IPS DF 6.9 (cell line): ENCODE data around the gene UTP11.

Experiments used
- DNase-seq: peaks from one replicate; pipeline ENCODE4 v3.0.0-alpha.2; 2013; ENCODE audit warnings: low read depth, low spot score
- H3K27ac ChIP-seq: one replicate; pipeline ENCODE4 v1.5.1; 2013; ENCODE audit warnings: low read length, control low read depth
- H3K27me3 ChIP-seq: 2 replicates; pipeline ENCODE4 v1.6.1; 2013; ENCODE audit warnings: mild to moderate bottlenecking, low read length; ENCODE audit not compliant: control insufficient read depth, insufficient read depth
- H3K36me3 ChIP-seq: 2 replicates; pipeline ENCODE4 v1.6.1; 2013; ENCODE audit warnings: low read length; ENCODE audit not compliant: control insufficient read depth, insufficient read depth
- H3K4me1 ChIP-seq: 2 replicates; pipeline ENCODE4 v1.6.1; 2013; ENCODE audit warnings: low read length; ENCODE audit not compliant: control insufficient read depth, insufficient read depth
- H3K4me3 ChIP-seq: 2 replicates; pipeline ENCODE4 v1.5.1; 2013; ENCODE audit warnings: mild to moderate bottlenecking, low read length
- H3K9me3 ChIP-seq: 2 replicates; pipeline ENCODE4 v1.6.1; 2013; ENCODE audit warnings: low read length, inconsistent platforms; ENCODE audit not compliant: control insufficient read depth, insufficient read depth
- WGBS: extraction: QIAGEN DNeasy Blood & Tissue Kit; methylation state at CpG from one replicate; pipeline ENCODE4 v1.1.7; 2013; ENCODE audit warnings: mixed read lengths, missing lambda C conversion rate; ENCODE audit not compliant: insufficient read length, insufficient coverage; 5-methylcytosine and 5-hydroxymethylcytosine counted together

UTP11 gene

DNA sequence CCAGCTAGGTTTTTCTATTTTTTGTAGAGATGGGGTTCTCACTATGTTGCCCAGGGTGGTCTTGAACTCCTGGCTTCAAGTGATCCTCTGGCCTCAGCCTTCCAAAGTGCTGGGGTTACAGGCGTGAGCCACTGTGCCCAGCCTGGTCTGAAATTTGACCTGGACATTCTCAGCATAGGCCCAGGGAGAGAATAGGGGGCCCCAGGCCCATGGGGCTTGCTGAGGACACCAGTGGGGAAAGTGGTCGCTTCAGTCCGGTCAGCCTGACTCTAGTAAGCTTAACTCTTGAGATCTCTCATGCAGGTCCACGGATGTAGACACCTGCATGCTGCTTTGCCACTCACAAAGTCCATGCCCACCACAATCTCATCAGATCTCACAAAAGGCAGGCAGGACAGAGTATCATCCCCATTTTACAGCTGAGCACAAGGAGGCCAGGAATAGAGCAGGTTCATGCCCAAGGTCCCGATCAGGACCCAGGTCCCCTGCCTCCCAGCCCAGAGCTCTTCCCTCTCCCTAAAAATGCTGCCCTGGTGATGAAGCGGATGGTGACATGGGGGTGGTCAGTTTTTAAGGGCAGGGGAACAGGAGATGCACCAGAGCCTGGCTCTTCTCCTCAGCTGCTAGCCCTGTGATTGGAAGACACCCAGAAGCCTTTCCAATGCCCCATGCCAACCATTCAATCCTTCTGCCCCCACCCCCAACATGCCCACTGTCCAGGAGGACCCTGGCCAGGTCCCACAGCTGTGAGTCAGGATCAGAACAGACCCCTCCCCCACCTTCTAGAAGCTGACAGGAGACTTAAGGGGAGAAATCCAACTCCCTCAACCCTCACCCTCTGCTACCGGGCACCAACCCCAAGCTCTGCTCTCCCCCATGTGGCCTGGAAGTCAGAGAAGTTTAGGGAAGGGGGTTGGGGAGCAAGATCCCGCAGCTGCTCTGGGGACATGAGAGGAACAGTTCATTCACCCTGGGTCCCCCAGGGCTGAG, 9.0 kb upstream of the UTP11 start:
- Histone ChIP-seq H3K9me3 (no peaks in the 10 kb centered on the region), H3K36me3 (no peaks in the 10 kb centered on the region), H3K27ac (no peak overlapping the region), H3K4me3 (no peak overlapping the region), H3K4me1 (peaks cover 30% of the 10 kb centered on the region), H3K27me3 (no peaks in the 10 kb centered on the region)
- WGBS = no CpG with 5 or more reads among the region's 8 CpGs
- no peak for DNase-seq

DNA sequence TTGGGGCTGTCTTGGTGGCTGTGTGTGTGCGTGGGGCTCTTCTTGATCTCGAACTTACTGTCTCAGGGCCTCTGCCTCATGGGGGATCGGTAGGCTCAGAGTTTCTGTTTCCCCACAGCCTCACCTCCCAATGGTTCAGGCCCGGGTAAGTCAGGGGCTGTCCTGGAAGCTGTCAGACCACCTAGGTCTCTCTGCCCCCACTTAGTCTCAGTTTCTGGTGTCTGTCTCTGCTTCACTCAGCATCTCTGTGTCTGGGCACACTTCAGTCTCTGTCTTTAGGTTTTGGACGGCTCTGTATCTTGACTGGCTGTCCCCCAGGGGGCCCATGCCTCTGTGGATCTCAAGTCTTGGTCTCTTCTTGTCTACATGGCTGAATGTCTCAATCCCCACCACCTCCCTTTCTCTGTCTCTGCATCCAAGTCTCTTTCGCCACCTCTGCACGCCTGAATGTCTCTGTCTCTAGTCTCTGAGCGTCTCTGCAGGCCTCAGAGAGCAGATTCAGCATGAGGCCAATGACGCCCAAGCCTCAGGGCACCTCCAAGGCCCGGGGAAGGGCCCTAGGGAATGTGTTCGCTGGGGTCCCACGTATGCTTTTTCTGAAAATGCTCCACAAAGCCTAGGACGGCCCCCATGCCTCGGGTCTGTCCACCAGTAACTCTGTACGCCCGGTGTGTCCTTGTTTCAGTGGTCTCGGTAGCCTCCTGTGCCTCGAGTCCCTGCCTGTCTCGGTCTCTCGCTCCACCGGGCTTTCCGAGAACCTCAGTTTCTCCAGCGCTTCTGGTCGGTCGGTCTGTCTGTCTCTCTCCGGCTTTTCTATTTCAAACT, 8.0 kb upstream of the UTP11 start:
- no peaks in the 10 kb centered on the region for H3K27me3 ChIP-seq
- H3K36me3 ChIP-seq = no peaks in the 10 kb centered on the region
- no CpG with 5 or more reads among the region's 26 CpGs for WGBS
- no peak for DNase-seq
- H3K4me3 ChIP-seq = peak overlapping the region; percentile 58; the same call in 1 of the 2 replicates
- H3K4me1 ChIP-seq = peaks cover 27% of the 10 kb centered on the region
- no peak overlapping the region for H3K27ac ChIP-seq
- H3K9me3 ChIP-seq = no peaks in the 10 kb centered on the region

DNA sequence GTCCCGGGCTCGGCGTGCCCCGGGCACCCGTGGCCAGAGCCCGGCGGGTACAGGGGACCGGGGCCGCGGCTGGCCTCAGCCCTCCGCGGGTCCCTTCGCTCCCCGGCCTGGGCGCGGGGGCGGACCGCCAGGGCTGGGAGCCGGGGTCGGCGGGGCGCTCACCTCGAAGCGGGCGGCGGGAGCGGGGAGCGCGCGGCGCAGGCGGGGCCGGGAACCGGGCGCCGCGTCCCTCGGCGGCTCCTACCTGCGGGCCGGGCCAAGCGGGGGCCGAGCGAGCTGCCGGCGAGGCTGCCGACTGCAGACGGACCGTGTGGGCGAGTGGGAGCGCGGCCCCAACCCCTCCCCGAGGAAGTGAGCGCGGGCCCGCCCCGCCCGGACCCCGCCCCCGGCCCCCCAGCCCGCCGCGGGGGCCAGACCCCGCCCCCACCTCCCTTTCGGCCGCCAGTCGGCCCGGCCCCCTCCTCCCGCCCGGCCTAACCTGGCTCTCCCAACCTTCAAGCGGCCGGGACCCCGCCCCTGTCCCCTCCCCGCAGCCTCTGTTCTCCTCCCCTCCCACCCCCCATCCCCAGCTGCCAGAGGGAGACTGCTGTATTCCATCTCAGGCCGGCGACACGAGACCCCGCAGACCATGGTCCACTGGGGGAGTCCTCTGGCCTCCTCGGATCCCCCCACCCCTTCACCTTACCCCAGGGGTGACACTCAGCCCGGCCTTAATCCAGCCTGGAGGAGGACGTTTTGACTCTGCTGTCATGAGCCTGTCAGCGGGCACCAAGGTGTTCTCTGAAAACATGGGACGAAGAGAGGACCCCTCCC, 7.1 kb upstream of the UTP11 start, which contains the start of gene FHL3:
TSS of gene FHL3 (minus strand) at position 320 of the 813 bp plus-strand sequence. CDS start 6,102 bp downstream, outside the sequence.
- H3K4me3 ChIP-seq = peak within 1 kb of the TSS; percentile 58; the same call in 1 of the 2 replicates
- no peaks in the 10 kb centered on the region for H3K9me3 ChIP-seq
- no CpG with 5 or more reads among the region's 83 CpGs for WGBS
- peaks cover 21% of the 10 kb centered on the region for H3K4me1 ChIP-seq
- no peaks in the 10 kb centered on the region for H3K27me3 ChIP-seq
- H3K27ac ChIP-seq = no peak within 1 kb of the TSS
- H3K36me3 ChIP-seq = no peaks in the 10 kb centered on the region
- no peak for DNase-seq

DNA sequence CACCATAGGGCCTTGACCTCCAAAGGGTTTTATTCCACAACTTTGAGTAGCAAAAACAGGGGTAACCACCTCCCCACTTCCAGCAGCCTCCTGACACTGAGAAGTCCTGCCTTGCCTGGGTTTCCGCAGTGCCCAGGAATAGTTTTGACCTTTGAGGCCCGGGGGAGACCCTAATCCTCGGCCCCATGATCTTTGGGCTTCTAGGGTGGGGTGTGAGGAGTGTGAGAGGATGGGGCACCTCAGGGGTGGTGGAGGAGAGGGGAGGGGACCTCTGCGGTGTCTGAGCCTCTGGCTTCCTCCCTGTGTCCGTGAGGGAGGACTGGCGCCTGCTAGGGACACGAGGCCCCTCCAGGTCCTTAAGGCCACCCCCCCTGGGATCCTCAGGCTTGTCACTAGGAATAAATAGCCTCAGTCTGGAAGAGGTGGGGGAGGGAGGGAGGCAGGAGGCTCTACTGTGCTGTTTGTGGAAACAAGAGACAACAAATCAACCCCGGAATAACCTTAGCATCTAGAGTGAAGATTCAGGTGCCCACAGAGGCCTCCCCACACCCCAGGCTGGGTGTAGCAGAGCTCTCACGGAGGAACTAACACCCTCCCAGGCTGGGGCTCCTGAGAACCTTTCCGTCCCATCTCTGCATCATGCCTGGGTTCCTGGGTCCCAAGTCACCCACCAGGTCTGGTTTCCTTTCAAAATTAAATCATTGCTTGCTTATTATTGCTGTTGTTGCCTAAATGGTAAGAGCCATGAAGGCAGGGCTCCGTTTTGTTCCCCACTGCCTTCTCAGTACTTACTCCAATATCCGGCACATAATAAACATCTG, 6.3 kb upstream of the UTP11 start:
- WGBS = no CpG with 5 or more reads among the region's 12 CpGs

DNA sequence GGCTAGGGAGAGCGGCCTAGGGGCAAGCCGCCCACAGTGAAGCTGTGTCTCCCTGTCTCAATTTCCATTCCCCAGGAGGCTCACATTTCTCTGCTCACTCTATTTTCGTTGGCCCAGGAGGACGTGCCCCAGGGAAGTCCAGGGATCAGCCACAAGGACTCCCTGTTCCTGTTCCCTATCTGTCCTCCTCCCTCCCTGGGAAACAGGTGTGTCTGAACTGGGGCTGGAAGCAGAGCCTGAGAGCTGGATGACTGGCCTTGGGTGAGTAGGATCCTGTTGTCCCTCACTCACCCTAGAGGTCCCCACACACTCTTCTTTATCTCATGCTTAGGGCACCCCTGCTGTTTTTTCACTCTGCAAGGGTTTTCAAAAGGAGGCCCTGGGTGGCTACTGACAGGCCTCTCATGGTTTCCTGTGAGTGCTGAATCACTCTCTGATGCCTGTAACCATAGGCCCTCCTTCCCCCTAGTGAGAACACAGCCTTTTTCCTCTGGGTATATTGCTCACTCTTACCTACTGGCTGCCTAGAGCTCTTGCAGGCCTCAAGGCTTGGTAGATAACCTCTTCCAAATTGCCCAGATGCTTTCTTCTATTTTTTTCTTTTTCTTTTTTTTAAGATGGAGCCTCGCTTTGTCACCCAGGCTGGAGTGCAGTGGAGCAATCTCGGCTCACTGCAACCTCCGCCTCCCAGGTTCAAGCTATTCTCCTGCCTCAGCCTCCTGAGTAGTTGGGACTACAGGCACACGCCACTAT, 3.3 kb upstream of the UTP11 start:
- H3K9me3 ChIP-seq = no peaks in the 10 kb centered on the region
- H3K36me3 ChIP-seq = 0 out of 2 replicates have a peak, but pooled peaks cover 2% of the 10 kb centered on the region
- H3K4me3 ChIP-seq = no peak overlapping the region
- no CpG with 5 or more reads among the region's 8 CpGs for WGBS
- no peak overlapping the region for H3K27ac ChIP-seq
- H3K4me1 ChIP-seq = peaks cover 4% of the 10 kb centered on the region
- H3K27me3 ChIP-seq = no peaks in the 10 kb centered on the region
- DNase-seq = no peak

More for the DNA sequence above, 6.3 kb upstream of the UTP11 start:
- no peaks in the 10 kb centered on the region for H3K36me3 ChIP-seq
- DNase-seq = no peak
- H3K4me3 ChIP-seq = no peak overlapping the region
- H3K4me1 ChIP-seq = peaks cover 14% of the 10 kb centered on the region
- H3K9me3 ChIP-seq = no peaks in the 10 kb centered on the region
- no peak overlapping the region for H3K27ac ChIP-seq
- no peaks in the 10 kb centered on the region for H3K27me3 ChIP-seq

DNA sequence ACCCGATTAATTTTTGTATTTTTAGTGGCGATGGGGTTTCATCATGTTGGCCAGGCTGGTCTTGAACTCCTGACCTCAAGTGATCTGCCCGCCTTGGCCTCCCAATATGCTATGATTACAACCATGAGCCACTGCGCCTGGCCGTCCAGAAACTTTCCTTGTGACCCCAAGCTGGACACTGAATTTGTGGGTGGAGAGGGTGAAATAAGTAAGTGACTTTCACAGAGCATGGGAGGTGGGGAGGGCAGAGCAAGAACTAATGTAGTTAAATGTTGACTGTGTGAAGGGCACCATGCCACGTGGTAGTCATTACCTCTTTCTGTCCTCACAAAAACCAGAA, 2.7 kb upstream of the UTP11 start:
- H3K36me3 ChIP-seq = 0 out of 2 replicates have a peak, but pooled peaks cover 2% of the 10 kb centered on the region
- DNase-seq = no peak
- H3K4me3 ChIP-seq = no peak overlapping the region
- H3K27ac ChIP-seq = no peak overlapping the region
- peaks cover 3% of the 10 kb centered on the region; the same call in 1 of the 2 replicates for H3K4me1 ChIP-seq
- H3K27me3 ChIP-seq = no peaks in the 10 kb centered on the region
- no CpG with 5 or more reads among the region's 6 CpGs for WGBS
- H3K9me3 ChIP-seq = no peaks in the 10 kb centered on the region

DNA sequence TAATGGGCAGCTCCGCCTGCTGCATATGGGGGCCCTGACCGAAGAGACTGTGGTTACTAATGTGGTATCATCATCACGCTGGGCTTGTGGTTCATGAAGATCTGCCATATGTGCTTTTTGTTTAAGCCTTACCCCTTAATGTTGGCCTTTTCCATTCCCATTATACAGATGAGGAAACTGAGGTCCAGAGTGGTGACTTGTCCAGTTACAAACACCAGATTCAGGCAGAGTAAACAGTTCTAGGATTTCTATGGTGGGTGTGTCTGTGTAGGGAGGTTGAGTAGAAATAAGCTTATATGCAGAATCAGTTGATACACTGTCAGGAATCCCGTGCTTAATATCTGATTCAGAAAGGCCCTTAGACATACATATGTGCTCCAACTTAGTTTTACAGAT, 691 bp downstream of the UTP11 start:
- no CpG with 5 or more reads among the region's 4 CpGs for WGBS
- Histone ChIP-seq H3K27me3 (no peaks in the 10 kb centered on the region), H3K4me1 (no peaks in the 10 kb centered on the region), H3K36me3 (peaks cover 19% of the 10 kb centered on the region; the same call in 1 of the 2 replicates), H3K4me3 (peak overlapping the region; percentile 81; the same call in 1 of the 2 replicates), H3K27ac (no peak overlapping the region), H3K9me3 (no peaks in the 10 kb centered on the region)
- DNase-seq = no peak

DNA sequence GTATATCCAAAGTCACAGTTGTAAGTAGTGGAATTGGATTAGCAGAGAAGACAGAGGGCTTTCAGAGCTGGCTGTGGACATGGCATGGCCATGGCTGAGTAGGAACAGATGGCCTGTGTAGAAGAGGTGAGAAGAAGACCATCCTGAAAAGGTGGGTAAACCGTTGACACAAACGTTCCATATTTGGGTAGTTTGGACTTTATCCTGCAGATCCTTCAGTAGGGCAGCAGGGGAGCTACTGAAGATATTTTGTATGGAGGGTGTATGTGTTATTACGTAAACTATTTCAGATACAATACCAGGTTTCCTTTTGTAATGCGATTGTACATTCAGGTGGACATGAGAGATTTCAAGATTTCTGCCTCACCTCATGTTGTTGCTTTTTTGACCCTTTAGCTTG, 1.6 kb downstream of the UTP11 start:
- Histone ChIP-seq H3K27me3 (no peaks in the 10 kb centered on the region), H3K4me3 (no peak overlapping the region), H3K36me3 (peaks cover 22% of the 10 kb centered on the region; the same call in 1 of the 2 replicates), H3K27ac (no peak overlapping the region), H3K9me3 (no peaks in the 10 kb centered on the region), H3K4me1 (no peaks in the 10 kb centered on the region)
- no CpG with 5 or more reads among the region's 4 CpGs for WGBS
- no peak for DNase-seq
